ENCODE measurements around the gene TMEM247.
"Not testable (repeated sequence)": the region's sequence is repeated elsewhere in the genome, so short reads cannot be mapped to it uniquely, and the experiment has no call there.

TMEM247 gene

DNA sequence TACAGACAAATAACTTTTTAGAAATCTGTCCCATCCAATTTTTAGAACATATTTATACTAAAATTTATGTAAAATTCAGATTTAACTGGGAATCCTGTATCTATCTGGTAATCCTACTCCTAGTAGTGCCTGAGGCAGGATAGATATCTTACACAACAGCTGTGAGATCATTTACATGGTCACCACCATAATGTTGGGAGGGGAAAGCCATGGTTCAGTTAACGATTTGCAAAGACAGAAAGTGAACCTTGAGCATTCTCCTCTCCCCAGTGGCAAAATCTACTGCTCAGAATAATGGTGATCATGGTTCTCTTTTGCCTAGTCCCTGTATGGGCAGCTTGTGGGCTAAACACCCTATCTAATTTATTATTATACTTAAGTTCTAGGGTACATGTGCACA, 7.7 kb upstream of the TMEM247 start:
- H3K27ac ChIP-seq (ENCODE audit: low read length) = no peak overlapping the region
- no peaks in the 10 kb centered on the region for H3K27me3 ChIP-seq (ENCODE audit: control insufficient read depth in 1 of 2, insufficient read depth in 2 of 2, low read length in 2 of 2)
- no peaks in the 10 kb centered on the region for H3K9me3 ChIP-seq (ENCODE audit: control insufficient read depth in 2 of 2, low read length in 2 of 2)
- no peak overlapping the region for H3K4me3 ChIP-seq (ENCODE audit: low read length in 2 of 2)
- no peaks in the 10 kb centered on the region for H3K4me1 ChIP-seq (ENCODE audit: control insufficient read depth, insufficient read depth, low read length)
- no peak overlapping the region for H3K9ac ChIP-seq (ENCODE audit: low read length in 2 of 2)
- no peaks in the 10 kb centered on the region for H3K36me3 ChIP-seq (ENCODE audit: control insufficient read depth in 2 of 2, insufficient read depth in 2 of 2, low read length in 2 of 2)

DNA sequence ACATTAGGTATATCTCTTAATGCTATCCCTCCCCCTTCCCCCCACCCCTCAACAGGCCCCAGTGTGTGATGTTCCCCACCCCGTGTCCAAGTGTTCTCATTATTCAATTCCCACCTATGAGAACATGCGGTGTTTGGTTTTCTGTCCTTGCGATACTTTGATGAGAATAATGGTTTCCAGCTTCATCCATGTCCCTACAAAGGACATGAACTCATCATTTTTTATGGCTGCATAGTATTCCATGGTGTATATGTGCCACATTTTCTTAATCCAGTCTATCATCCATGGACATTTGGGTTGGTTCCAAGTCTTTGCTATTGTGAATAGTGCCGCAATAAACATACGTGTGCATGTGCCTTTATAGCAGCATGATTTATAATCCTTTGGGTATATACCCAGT, 7.2 kb upstream of the TMEM247 start:
- H3K27ac ChIP-seq (ENCODE audit: low read length); H3K27me3 ChIP-seq (ENCODE audit: control insufficient read depth in 1 of 2, insufficient read depth in 2 of 2, low read length in 2 of 2); H3K36me3 ChIP-seq (ENCODE audit: control insufficient read depth in 2 of 2, insufficient read depth in 2 of 2, low read length in 2 of 2); H3K4me1 ChIP-seq (ENCODE audit: control insufficient read depth, insufficient read depth, low read length); H3K9me3 ChIP-seq (ENCODE audit: control insufficient read depth in 2 of 2, low read length in 2 of 2); H3K9ac ChIP-seq (ENCODE audit: low read length in 2 of 2); H3K4me3 ChIP-seq (ENCODE audit: low read length in 2 of 2): not testable (repeated sequence)

DNA sequence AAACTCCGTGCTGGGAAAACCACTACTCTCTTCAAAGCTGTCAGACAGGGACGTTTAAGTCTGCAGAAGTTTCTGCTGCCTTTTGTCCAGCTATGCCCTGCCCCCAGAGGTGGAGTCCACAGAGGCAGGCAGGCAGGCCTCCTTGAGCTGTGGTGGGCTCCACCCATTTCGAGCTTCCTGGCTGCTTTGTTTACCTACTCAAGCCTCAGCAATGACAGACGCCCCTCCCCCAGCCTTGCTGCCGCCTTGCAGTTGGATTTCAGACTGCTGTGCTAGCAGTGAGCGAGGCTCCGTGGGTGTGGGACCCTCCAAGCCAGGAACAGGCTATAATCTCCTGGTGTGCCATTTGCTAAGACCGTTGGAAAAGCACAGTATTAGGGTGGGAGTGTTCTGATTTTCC, 1.9 kb upstream of the TMEM247 start:
- H3K9ac ChIP-seq (ENCODE audit: low read length in 2 of 2); H3K27ac ChIP-seq (ENCODE audit: low read length); H3K4me3 ChIP-seq (ENCODE audit: low read length in 2 of 2); H3K36me3 ChIP-seq (ENCODE audit: control insufficient read depth in 2 of 2, insufficient read depth in 2 of 2, low read length in 2 of 2); H3K9me3 ChIP-seq (ENCODE audit: control insufficient read depth in 2 of 2, low read length in 2 of 2); H3K27me3 ChIP-seq (ENCODE audit: control insufficient read depth in 1 of 2, insufficient read depth in 2 of 2, low read length in 2 of 2); H3K4me1 ChIP-seq (ENCODE audit: control insufficient read depth, insufficient read depth, low read length): not testable (repeated sequence)

DNA sequence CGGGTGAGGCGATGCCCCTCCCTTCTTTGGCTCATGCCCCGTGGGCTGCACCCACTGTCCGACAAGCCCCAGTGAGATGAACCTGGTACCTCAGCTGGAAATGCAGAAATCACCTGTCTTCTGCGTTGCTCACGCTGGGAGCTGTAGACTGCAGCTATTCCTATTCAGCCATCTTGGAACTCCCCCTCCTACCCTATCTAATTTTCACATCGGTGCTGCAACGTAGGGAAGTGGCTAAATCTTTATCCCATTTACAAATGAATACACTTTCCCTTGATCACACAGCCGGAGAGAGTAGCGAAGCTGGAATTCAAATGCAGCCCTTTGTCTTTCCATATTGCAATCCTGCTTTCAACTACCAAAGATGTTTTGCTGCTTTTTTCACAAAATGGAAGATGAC, 1.4 kb upstream of the TMEM247 start:
- no peak overlapping the region for H3K27ac ChIP-seq (ENCODE audit: low read length)
- no peaks in the 10 kb centered on the region for H3K9me3 ChIP-seq (ENCODE audit: control insufficient read depth in 2 of 2, low read length in 2 of 2)
- no peak overlapping the region for H3K4me3 ChIP-seq (ENCODE audit: low read length in 2 of 2)
- peaks cover 0 to 4% of the 10 kb centered on the region in 2 donors for H3K27me3 ChIP-seq (ENCODE audit: control insufficient read depth in 1 of 2, insufficient read depth in 2 of 2, low read length in 2 of 2)
- H3K4me1 ChIP-seq (ENCODE audit: control insufficient read depth, insufficient read depth, low read length) = no peaks in the 10 kb centered on the region
- no peaks in the 10 kb centered on the region for H3K36me3 ChIP-seq (ENCODE audit: control insufficient read depth in 2 of 2, insufficient read depth in 2 of 2, low read length in 2 of 2)
- no peak overlapping the region for H3K9ac ChIP-seq (ENCODE audit: low read length in 2 of 2)

DNA sequence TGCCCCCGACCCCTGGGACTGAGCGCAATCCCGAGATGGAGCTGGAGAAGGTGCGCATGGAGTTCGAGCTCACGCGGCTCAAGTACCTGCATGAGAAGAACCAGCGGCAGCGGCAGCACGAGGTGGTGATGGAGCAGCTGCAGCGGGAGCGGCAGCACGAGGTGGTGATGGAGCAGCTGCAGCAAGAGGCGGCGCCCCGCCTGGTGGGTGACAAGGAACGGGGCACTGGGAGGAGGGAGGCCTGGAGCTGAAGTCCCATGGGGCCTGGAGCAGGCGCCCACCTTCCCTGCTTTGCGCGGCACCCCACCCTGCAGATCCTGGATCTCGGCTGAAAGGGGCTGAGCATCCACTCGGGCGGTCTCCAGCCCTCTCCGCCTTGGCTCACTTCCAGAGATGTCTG, 1.2 kb downstream of the TMEM247 start:
- Histone ChIP-seq H3K9ac (ENCODE audit: low read length in 2 of 2) (no peak overlapping the region), H3K4me3 (ENCODE audit: low read length in 2 of 2) (no peak overlapping the region), H3K27me3 (ENCODE audit: control insufficient read depth in 1 of 2, insufficient read depth in 2 of 2, low read length in 2 of 2) (peaks cover 0 to 4% of the 10 kb centered on the region in 2 donors), H3K4me1 (ENCODE audit: control insufficient read depth, insufficient read depth, low read length) (no peaks in the 10 kb centered on the region), H3K9me3 (ENCODE audit: control insufficient read depth in 2 of 2, low read length in 2 of 2) (no peaks in the 10 kb centered on the region), H3K36me3 (ENCODE audit: control insufficient read depth in 2 of 2, insufficient read depth in 2 of 2, low read length in 2 of 2) (no peaks in the 10 kb centered on the region), H3K27ac (ENCODE audit: low read length) (no peak overlapping the region)

DNA sequence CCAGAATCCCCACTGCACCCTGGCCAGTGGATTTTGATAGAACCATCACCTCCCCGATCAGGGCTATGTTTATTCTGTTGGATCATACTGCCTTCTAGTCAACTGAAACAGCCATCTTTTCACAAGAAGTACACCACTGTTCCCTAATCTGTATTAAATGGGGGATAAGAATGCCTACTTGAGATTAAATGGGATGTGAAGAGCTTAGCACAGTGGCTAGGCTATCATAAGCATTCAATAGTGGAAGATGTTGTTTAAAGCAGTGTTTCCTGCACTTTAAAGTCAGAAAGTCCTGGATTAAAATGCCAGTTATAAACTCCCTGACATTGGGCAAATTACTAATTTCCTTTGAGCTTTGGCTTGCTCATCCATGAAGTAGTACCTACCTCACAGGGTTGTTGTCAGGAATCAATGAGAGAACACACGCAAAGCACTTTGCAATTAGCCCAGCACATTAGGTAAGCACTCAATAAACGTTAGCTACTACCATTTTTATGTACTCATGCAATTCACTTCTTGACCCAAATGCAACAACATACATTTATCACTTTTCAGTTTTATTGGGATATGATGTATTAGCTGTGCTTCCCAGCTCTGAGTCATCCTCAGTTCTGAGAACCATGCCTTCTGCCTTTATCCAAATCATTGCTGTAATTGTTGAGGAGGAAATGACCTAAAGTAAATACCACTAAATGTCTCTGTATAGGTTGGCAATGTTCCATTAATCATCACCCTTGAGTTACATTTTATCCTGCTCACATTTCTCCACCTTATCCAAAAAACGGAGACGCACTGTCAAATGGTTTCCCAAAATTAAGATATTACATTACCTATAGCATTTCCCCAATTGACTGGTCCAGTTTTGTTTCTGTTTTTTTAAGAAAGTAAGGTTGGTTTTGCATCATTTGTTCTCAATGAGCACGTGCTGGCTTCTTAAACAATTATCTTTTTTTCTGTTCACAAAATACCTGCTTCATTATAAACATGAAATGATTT, 2.1 kb downstream of the TMEM247 start:
- Histone ChIP-seq H3K36me3 (ENCODE audit: control insufficient read depth in 2 of 2, insufficient read depth in 2 of 2, low read length in 2 of 2) (no peaks in the 10 kb centered on the region), H3K9ac (ENCODE audit: low read length in 2 of 2) (no peak overlapping the region), H3K9me3 (ENCODE audit: control insufficient read depth in 2 of 2, low read length in 2 of 2) (no peaks in the 10 kb centered on the region), H3K27ac (ENCODE audit: low read length) (no peak overlapping the region), H3K27me3 (ENCODE audit: control insufficient read depth in 1 of 2, insufficient read depth in 2 of 2, low read length in 2 of 2) (peaks cover 0 to 4% of the 10 kb centered on the region in 2 donors), H3K4me3 (ENCODE audit: low read length in 2 of 2) (no peak overlapping the region), H3K4me1 (ENCODE audit: control insufficient read depth, insufficient read depth, low read length) (no peaks in the 10 kb centered on the region)

DNA sequence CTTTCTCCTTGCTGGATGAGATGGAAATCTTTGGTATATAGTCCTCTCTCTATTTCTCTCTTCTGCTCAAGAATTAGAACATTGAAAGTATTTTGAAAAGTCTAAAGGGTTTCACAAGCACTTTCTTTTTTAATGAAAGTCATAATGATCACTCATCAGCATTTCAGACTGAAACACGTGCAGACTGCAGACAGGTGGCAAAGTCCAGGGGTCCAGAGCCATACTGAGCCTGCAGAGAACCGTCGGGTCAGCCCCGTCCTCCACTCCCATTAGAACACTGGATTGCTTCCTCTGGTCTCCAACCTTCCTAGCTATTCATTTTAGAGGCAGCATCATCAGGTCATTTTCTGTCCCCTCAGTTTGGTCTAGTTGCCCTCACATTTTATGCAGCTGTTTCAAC, 3.1 kb downstream of the TMEM247 start:
- no peak overlapping the region for H3K9ac ChIP-seq (ENCODE audit: low read length in 2 of 2)
- no peaks in the 10 kb centered on the region for H3K9me3 ChIP-seq (ENCODE audit: control insufficient read depth in 2 of 2, low read length in 2 of 2)
- no peak overlapping the region for H3K4me3 ChIP-seq (ENCODE audit: low read length in 2 of 2)
- no peak overlapping the region for H3K27ac ChIP-seq (ENCODE audit: low read length)
- H3K36me3 ChIP-seq (ENCODE audit: control insufficient read depth in 2 of 2, insufficient read depth in 2 of 2, low read length in 2 of 2) = no peaks in the 10 kb centered on the region
- H3K27me3 ChIP-seq (ENCODE audit: control insufficient read depth in 1 of 2, insufficient read depth in 2 of 2, low read length in 2 of 2) = peaks cover 0 to 4% of the 10 kb centered on the region in 2 donors
- H3K4me1 ChIP-seq (ENCODE audit: control insufficient read depth, insufficient read depth, low read length) = peaks cover 1% of the 10 kb centered on the region

DNA sequence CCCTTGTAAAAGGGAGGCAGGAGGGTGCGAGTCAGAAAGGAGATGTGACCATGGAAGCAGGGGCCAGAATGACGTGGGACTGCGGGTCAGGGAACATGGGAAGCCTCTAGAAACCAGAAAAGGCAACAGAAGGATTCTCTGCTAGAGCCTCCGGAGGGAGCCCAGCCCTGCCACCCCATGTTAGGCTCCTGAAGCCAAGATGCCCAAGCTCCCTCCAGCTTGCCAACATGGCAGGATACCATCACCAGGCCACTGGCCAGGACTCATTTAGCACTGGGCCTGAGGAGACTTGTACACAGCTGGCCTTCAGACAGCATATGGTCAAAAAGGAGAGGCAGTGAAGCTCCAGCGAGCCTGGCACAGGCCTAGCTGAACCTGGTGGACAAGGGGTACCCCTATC, 5.6 kb downstream of the TMEM247 start:
- H3K27ac ChIP-seq (ENCODE audit: low read length) = no peak overlapping the region
- no peak overlapping the region for H3K9ac ChIP-seq (ENCODE audit: low read length in 2 of 2)

DNA sequence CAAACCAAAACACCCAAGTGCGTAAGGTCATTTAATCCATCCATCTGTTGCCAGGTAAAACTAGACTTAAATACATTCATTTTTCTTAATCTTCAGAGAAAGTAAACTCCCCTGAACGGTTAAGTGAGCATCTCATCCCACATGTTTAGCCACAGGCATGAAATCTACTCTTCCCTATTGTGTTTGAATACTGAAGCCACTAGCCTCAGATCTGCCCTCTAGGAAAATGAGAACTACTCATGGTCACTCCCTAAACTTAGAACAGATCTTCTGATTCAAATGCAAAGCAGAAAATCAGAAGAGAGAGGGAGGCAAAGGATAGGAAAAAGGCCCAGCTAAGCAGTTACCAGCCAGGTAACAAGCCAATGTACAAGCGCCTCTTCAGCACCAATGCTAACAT, 7.1 kb downstream of the TMEM247 start:
- no peak overlapping the region for H3K4me3 ChIP-seq (ENCODE audit: low read length in 2 of 2)

More for the DNA sequence above, 5.6 kb downstream of the TMEM247 start:
- no peaks in the 10 kb centered on the region for H3K9me3 ChIP-seq (ENCODE audit: control insufficient read depth in 2 of 2, low read length in 2 of 2)
- H3K27me3 ChIP-seq (ENCODE audit: control insufficient read depth in 1 of 2, insufficient read depth in 2 of 2, low read length in 2 of 2) = peaks cover 0 to 2% of the 10 kb centered on the region in 2 donors
- no peak overlapping the region for H3K4me3 ChIP-seq (ENCODE audit: low read length in 2 of 2)
- peaks cover 10% of the 10 kb centered on the region for H3K4me1 ChIP-seq (ENCODE audit: control insufficient read depth, insufficient read depth, low read length)
- no peaks in the 10 kb centered on the region for H3K36me3 ChIP-seq (ENCODE audit: control insufficient read depth in 2 of 2, insufficient read depth in 2 of 2, low read length in 2 of 2)

DNA sequence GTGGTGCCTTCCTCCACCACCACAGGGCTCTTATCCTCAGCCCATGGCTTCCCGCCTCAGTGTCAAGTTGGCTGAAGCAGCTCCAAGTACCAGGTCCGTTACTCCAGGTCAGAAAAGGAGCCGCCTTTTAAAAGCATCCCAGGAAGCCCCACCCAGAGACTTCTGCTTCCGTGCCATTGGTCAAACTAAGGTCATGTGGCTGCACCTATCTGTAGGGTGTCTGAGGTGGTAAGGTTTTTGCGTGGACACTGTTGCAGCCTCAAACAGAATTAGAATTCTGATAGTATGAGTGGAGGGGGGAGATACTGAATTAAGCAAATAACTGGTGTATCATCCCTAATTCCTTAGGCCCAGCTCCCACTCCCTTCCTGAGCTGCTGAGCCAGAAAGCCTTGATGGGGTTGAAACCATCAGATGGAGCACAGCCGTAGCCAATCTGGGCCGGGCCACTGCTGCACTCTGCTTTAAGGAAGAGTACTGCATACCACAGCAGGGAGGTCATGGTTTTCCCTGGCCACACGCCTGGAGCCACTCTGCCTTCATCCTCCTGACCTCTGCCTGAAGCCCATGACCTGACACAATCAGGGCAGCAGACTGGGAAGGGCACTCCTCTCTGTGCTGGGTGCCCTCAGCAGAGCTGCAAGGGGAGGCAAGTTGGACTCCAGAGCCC, 8.4 kb downstream of the TMEM247 start:
- H3K4me3 ChIP-seq (ENCODE audit: low read length in 2 of 2) = no peak overlapping the region
- no peak overlapping the region for H3K9ac ChIP-seq (ENCODE audit: low read length in 2 of 2)
- H3K27ac ChIP-seq (ENCODE audit: low read length) = no peak overlapping the region
- H3K4me1 ChIP-seq (ENCODE audit: control insufficient read depth, insufficient read depth, low read length) = peaks cover 22% of the 10 kb centered on the region
- no peaks in the 10 kb centered on the region for H3K27me3 ChIP-seq (ENCODE audit: control insufficient read depth in 1 of 2, insufficient read depth in 2 of 2, low read length in 2 of 2)
- H3K36me3 ChIP-seq (ENCODE audit: control insufficient read depth in 2 of 2, insufficient read depth in 2 of 2, low read length in 2 of 2) = no peaks in the 10 kb centered on the region
- H3K9me3 ChIP-seq (ENCODE audit: control insufficient read depth in 2 of 2, low read length in 2 of 2) = no peaks in the 10 kb centered on the region

More for the DNA sequence above, 7.1 kb downstream of the TMEM247 start:
- H3K36me3 ChIP-seq (ENCODE audit: control insufficient read depth in 2 of 2, insufficient read depth in 2 of 2, low read length in 2 of 2) = no peaks in the 10 kb centered on the region
- H3K4me1 ChIP-seq (ENCODE audit: control insufficient read depth, insufficient read depth, low read length) = peaks cover 21% of the 10 kb centered on the region
- no peaks in the 10 kb centered on the region for H3K9me3 ChIP-seq (ENCODE audit: control insufficient read depth in 2 of 2, low read length in 2 of 2)
- H3K9ac ChIP-seq (ENCODE audit: low read length in 2 of 2) = no peak overlapping the region
- H3K27me3 ChIP-seq (ENCODE audit: control insufficient read depth in 1 of 2, insufficient read depth in 2 of 2, low read length in 2 of 2) = no peaks in the 10 kb centered on the region
- H3K27ac ChIP-seq (ENCODE audit: low read length) = no peak overlapping the region

DNA sequence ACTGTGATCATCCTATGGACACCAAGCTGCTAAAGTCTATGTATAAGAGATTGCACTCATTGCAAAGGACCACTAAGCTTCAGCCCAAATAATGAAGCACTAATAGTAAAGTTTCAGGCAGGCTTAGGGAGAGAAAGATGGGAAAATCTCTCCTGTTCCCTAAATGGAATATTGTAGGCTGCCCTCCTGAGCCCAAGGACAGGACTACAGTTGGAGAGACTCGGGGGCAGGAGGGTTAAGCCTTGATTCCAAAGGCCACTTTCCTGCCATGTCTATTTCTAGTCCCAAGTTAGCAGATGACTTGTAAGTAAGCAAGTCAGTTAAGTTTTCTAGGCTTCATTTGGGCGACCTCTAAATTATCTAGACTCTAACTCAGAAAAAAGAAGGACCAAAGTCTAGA, 9.0 kb downstream of the TMEM247 start:
- Histone ChIP-seq H3K9ac (ENCODE audit: low read length in 2 of 2) (no peak overlapping the region), H3K9me3 (ENCODE audit: control insufficient read depth in 2 of 2, low read length in 2 of 2) (no peaks in the 10 kb centered on the region), H3K27me3 (ENCODE audit: control insufficient read depth in 1 of 2, insufficient read depth in 2 of 2, low read length in 2 of 2) (no peaks in the 10 kb centered on the region), H3K4me3 (ENCODE audit: low read length in 2 of 2) (no peak overlapping the region), H3K27ac (ENCODE audit: low read length) (no peak overlapping the region), H3K36me3 (ENCODE audit: control insufficient read depth in 2 of 2, insufficient read depth in 2 of 2, low read length in 2 of 2) (no peaks in the 10 kb centered on the region), H3K4me1 (ENCODE audit: control insufficient read depth, insufficient read depth, low read length) (peaks cover 22% of the 10 kb centered on the region)
